ENCODE data around the gene MARK3. TPM values are rescaled to one million over a fixed set of nuclear protein-coding genes. Genes with fewer than 3 reads are reported as not detected.

The MARK3 gene
- total RNA-seq, 1 experiment from 2014 or later = 81.9 TPM

DNA sequence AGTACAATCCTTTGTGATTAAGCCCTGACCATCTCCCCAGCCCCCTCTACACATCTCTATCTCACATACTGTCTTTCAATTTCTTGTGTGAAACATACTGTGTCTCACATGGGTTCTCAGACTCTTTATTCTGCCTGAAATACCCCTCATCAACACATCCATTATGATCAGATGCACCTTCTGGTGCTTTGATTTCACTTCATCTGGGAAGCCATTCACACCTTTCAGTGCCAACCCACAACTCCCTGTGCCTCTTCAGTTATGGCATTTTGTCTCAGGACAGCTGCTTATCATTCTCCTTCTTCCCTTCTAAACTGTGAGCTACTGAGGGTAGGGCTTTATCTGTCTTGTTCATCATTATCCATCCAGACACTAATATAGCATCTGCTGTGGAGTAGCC lies 78.6 kb downstream of the MARK3 start:
- no peak overlapping the region for H2BK12ac ChIP-seq (ENCODE audit: insufficient read length, low read depth, low read length)
- Mint-ChIP-seq H3K9me3 (no peaks in the 10 kb centered on the region), H3K27ac (no peak overlapping the region), H3K4me1 (no peaks in the 10 kb centered on the region), H3K36me3 (ENCODE audit: insufficient read depth in 1 of 3, low read depth in 3 of 3) (peaks cover 9 to 60% (median 49%) of the 10 kb centered on the region in 3 experiments; a peak in 6 of 7 replicates), H3K27me3 (ENCODE audit: low read depth) (no peaks in the 10 kb centered on the region), H3K4me3 (no peak overlapping the region)
- H3K9me3 ChIP-seq (ENCODE audit: control insufficient read depth, low read depth, low read length) = no peaks in the 10 kb centered on the region
- no peak for DNase-seq
- H4K8ac ChIP-seq (replicated peaks; ENCODE audit: insufficient read length, low read depth, low read length) = no peak overlapping the region
- H3K23me2 ChIP-seq (ENCODE audit: insufficient read length, low read depth, low read length, poor library complexity, severe bottlenecking) = no peaks in the 10 kb centered on the region
- no peak overlapping the region for H2BK5ac ChIP-seq (ENCODE audit: insufficient read length, low read length)
- no peaks in the 10 kb centered on the region for H3K79me2 ChIP-seq (ENCODE audit: insufficient read depth, low read length)
- H4K20me1 ChIP-seq (ENCODE audit: control insufficient read depth, insufficient read depth, insufficient read length) = no peaks in the 10 kb centered on the region
- H2AFZ ChIP-seq (ENCODE audit: low read length) = no peak overlapping the region
- no peaks in the 10 kb centered on the region for H3K79me1 ChIP-seq (ENCODE audit: insufficient read depth, low read depth, low read length, poor library complexity, severe bottlenecking)
- H4K5ac ChIP-seq (ENCODE audit: insufficient read length, low read depth, low read length) = no peak overlapping the region
- H2AK5ac ChIP-seq (ENCODE audit: insufficient read length, low read length) = no peak overlapping the region
- H3K4ac ChIP-seq (ENCODE audit: low read depth, low read length) = no peak overlapping the region
- no peaks in the 10 kb centered on the region for H3K4me1 ChIP-seq (ENCODE audit: insufficient read depth, low read length)
- H3K4me2 ChIP-seq (ENCODE audit: insufficient read depth, insufficient read length, low read length) = no peak overlapping the region
- H3K9ac ChIP-seq (ENCODE audit: extremely low read depth, insufficient read length, low read length) = no peak overlapping the region
- H3K56ac ChIP-seq (ENCODE audit: insufficient read length, low read depth, low read length) = no peak overlapping the region
- no peak overlapping the region for H3K18ac ChIP-seq (ENCODE audit: insufficient read length, low read depth, low read length)
- H3K23ac ChIP-seq (ENCODE audit: insufficient read length, low read depth, low read length) = no peak overlapping the region
- H2BK15ac ChIP-seq (ENCODE audit: low read depth, low read length) = no peak overlapping the region
- H3K27me3 ChIP-seq (ENCODE audit: insufficient read depth, low read length) = no peaks in the 10 kb centered on the region
- H3K14ac ChIP-seq (ENCODE audit: insufficient read depth, low read length) = no peak overlapping the region
- no peak overlapping the region for H2BK20ac ChIP-seq (ENCODE audit: low read depth, low read length, poor library complexity, severe bottlenecking)
- no peak overlapping the region for H3T11ph ChIP-seq (ENCODE audit: low read length)
- H2BK120ac ChIP-seq (ENCODE audit: low read depth, low read length, poor library complexity, severe bottlenecking) = no peak overlapping the region
- H3K27ac ChIP-seq (ENCODE audit: insufficient read length, low read depth, low read length) = no peak overlapping the region
- TF ChIP-seq, protein P1, sequence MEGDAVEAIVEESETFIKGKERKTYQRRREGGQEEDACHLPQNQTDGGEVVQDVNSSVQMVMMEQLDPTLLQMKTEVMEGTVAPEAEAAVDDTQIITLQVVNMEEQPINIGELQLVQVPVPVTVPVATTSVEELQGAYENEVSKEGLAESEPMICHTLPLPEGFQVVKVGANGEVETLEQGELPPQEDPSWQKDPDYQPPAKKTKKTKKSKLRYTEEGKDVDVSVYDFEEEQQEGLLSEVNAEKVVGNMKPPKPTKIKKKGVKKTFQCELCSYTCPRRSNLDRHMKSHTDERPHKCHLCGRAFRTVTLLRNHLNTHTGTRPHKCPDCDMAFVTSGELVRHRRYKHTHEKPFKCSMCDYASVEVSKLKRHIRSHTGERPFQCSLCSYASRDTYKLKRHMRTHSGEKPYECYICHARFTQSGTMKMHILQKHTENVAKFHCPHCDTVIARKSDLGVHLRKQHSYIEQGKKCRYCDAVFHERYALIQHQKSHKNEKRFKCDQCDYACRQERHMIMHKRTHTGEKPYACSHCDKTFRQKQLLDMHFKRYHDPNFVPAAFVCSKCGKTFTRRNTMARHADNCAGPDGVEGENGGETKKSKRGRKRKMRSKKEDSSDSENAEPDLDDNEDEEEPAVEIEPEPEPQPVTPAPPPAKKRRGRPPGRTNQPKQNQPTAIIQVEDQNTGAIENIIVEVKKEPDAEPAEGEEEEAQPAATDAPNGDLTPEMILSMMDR (conservative IDR thresholded peaks at IDR 0.05) = no peak
- no peak overlapping the region for H4K91ac ChIP-seq (ENCODE audit: insufficient read length, low read depth, low read length)

All from H9 (cell line).